ENCODE measurements around the gene CTNND2.

The CTNND2 gene

GRCh38 chr5:11596185-11596584 lies 308.1 kb downstream of the CTNND2 start:
- DNase-seq (ENCODE audit: low read depth): no peak
- TF ChIP-seq CTCF (conservative IDR thresholded peaks at IDR 0.05; ENCODE audit: low read depth, low read length): no peak
- no peak overlapping the region for H3K4me3 ChIP-seq (ENCODE audit: low read length)

GRCh38 chr5:11595045-11595444 lies 309.2 kb downstream of the CTNND2 start:
- no peak overlapping the region for H3K4me3 ChIP-seq (ENCODE audit: low read length)
- no peak for DNase-seq (ENCODE audit: low read depth)
- TF ChIP-seq CTCF (conservative IDR thresholded peaks at IDR 0.05; ENCODE audit: low read depth, low read length): no peak

- no peak overlapping the region for H3K4me3 ChIP-seq (ENCODE audit: low read length)
- no peak for DNase-seq (ENCODE audit: low read depth)
- no peak for TF ChIP-seq CTCF (conservative IDR thresholded peaks at IDR 0.05; ENCODE audit: low read depth, low read length)
These were observed 310.2 kb downstream of the CTNND2 start for GRCh38 chr5:11594021-11594420.

GRCh38 chr5:11590475-11590874 lies 313.8 kb downstream of the CTNND2 start:
- DNase-seq (ENCODE audit: low read depth): no peak
- H3K4me3 ChIP-seq (ENCODE audit: low read length): no peak overlapping the region
- TF ChIP-seq CTCF (conservative IDR thresholded peaks at IDR 0.05; ENCODE audit: low read depth, low read length): no peak

- H3K4me3 ChIP-seq (ENCODE audit: low read length): no peak overlapping the region
- TF ChIP-seq CTCF (conservative IDR thresholded peaks at IDR 0.05; ENCODE audit: low read depth, low read length): no peak
- no peak for DNase-seq (ENCODE audit: low read depth)
These were observed 315.4 kb downstream of the CTNND2 start for GRCh38 chr5:11588803-11589202.

- H3K4me3 ChIP-seq (ENCODE audit: low read length): no peak overlapping the region
- DNase-seq (ENCODE audit: low read depth): no peak
- TF ChIP-seq CTCF (conservative IDR thresholded peaks at IDR 0.05; ENCODE audit: low read depth, low read length): no peak
These were observed 320.2 kb downstream of the CTNND2 start for GRCh38 chr5:11584017-11584416.

- H3K4me3 ChIP-seq (ENCODE audit: low read length): no peak overlapping the region
- no peak for DNase-seq (ENCODE audit: low read depth)
- no peak for TF ChIP-seq CTCF (conservative IDR thresholded peaks at IDR 0.05; ENCODE audit: low read depth, low read length)
These were observed 324.9 kb downstream of the CTNND2 start for GRCh38 chr5:11579351-11579750.

Data from retinal pigment epithelial cell (primary cell).